ENCODE results near the gene GALNT13.

DNA sequence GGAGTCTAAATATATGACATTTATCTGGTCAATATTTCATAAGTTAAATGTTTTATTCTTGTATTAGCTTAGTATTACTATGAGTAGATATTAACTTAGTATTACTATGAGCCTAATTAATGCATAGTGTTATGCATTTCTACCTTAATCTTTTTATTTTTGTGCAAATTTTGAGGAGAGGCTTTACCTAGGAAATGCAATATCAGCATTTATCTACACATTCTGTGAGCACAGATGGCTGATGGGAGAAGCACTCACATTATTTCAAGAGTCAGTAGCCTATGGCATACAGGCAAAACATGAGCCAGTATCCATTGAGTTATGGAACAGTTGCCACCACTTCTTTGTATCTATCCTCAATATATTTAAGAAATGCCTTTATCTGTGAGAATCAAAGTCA, 422.1 kb downstream of the GALNT13 start:
- no peak for TF ChIP-seq POLR2A (IDR thresholded peaks at IDR 0.05)
- TF ChIP-seq, protein P1, sequence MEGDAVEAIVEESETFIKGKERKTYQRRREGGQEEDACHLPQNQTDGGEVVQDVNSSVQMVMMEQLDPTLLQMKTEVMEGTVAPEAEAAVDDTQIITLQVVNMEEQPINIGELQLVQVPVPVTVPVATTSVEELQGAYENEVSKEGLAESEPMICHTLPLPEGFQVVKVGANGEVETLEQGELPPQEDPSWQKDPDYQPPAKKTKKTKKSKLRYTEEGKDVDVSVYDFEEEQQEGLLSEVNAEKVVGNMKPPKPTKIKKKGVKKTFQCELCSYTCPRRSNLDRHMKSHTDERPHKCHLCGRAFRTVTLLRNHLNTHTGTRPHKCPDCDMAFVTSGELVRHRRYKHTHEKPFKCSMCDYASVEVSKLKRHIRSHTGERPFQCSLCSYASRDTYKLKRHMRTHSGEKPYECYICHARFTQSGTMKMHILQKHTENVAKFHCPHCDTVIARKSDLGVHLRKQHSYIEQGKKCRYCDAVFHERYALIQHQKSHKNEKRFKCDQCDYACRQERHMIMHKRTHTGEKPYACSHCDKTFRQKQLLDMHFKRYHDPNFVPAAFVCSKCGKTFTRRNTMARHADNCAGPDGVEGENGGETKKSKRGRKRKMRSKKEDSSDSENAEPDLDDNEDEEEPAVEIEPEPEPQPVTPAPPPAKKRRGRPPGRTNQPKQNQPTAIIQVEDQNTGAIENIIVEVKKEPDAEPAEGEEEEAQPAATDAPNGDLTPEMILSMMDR (IDR thresholded peaks at IDR 0.05) = no peak
